Thoracic aorta (tissue), 2 donors: ENCODE data around the gene SETSIP. TPM values are rescaled to one million over a fixed set of nuclear protein-coding genes. Genes with fewer than 3 reads are reported as not detected.
A peak's percentile ranks its signal among the peaks of the same experiment; 100 is the strongest.

Experiments used
- ATAC-seq: fragments of 150-250 bp; one replicate; pipeline ENCODE4 v1.8.0; 2017; ENCODE audit warnings: low read depth; ENCODE audit not compliant: insufficient number of reproducible peaks, low FRiP score
- DNase-seq: peaks from one replicate; pipeline ENCODE4 v3.0.0-alpha.2; 2020; ENCODE audit warnings: low spot score
- H3K27ac ChIP-seq, 2 donors: fragments of 200-600 bp; sonication (generic); 1 replicate in 1 of 2; 2 replicates in 1 of 2; pipeline ENCODE4 v1.5.1; 2016; ENCODE audit warnings: mild to moderate bottlenecking in 2 of 2, moderate library complexity in 2 of 2
- H3K27me3 ChIP-seq: fragments of 200-600 bp; sonication (generic); replicated peaks from 2 replicates; pipeline ENCODE4 v1.6.0; 2016; ENCODE audit warnings: mild to moderate bottlenecking; ENCODE audit not compliant: insufficient read depth
- H3K36me3 ChIP-seq: fragments of 200-600 bp; sonication (generic); one replicate; pipeline ENCODE4 v1.5.1; 2016
- H3K4me1 ChIP-seq, 2 donors: fragments of 200-600 bp; sonication (generic); 1 replicate in 1 of 2; 2 replicates in 1 of 2; pipeline versions ENCODE4 v1.5.1 to v1.6.0; 2016; ENCODE audit warnings: low read depth in 2 of 2, mild to moderate bottlenecking in 1 of 2; ENCODE audit not compliant: control insufficient read depth in 1 of 2
- H3K4me3 ChIP-seq: fragments of 200-600 bp; sonication (generic); 2 replicates; pipeline ENCODE4 v1.5.1; 2016; ENCODE audit warnings: mild to moderate bottlenecking
- H3K9me3 ChIP-seq: fragments of 200-600 bp; sonication (generic); 2 replicates; pipeline ENCODE4 v1.5.1; 2016
- total RNA-seq, 2 donors: library from RNA; depleted of rRNA; stranded (reverse); fragments of >200 nt; gene quantifications; one replicate each; pipeline versions ENCODE4 v1.1.0 to v1.2.3, GENCODE V29; 2016
- TF ChIP-seq, protein P1 (sequence below): fragments of 200-600 bp; sonication (generic); IDR thresholded peaks from one replicate; pipeline ENCODE4 v1.5.1; 2019; ENCODE audit warnings: antibody characterized with exemption

SETSIP gene
- total RNA-seq, 2 donors from 2014 or later, result not detected

DNA sequence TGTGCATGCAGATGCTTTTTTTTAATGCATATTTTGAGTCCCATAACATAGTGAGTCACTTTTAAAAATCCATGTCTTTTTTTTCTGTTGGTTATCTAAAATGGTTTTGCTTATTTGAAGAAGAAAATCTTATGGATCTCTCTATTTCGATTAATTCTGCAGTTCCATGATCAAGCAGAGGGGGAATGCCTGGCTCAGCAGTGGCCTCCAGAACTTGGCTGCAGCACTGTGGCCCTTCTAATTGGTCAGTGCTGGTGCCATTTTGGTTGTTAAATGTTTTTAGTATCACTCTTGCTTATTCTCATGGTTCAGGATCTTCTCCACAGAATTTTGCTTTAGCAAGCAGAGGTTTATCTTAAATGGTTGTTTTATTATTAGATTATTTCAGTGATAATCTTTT lies 34.2 kb downstream of the SETSIP start:
- H3K4me3 ChIP-seq, result no peak overlapping the region
- H3K27me3 ChIP-seq, result no peaks in the 10 kb centered on the region
- no peaks in the 10 kb centered on the region for H3K36me3 ChIP-seq
- H3K9me3 ChIP-seq, result no peaks in the 10 kb centered on the region
- H3K4me1 ChIP-seq, result no peaks in the 10 kb centered on the region
- no peak for DNase-seq
- ATAC-seq, result no peak
- no peak overlapping the region for H3K27ac ChIP-seq
- TF ChIP-seq, protein P1, sequence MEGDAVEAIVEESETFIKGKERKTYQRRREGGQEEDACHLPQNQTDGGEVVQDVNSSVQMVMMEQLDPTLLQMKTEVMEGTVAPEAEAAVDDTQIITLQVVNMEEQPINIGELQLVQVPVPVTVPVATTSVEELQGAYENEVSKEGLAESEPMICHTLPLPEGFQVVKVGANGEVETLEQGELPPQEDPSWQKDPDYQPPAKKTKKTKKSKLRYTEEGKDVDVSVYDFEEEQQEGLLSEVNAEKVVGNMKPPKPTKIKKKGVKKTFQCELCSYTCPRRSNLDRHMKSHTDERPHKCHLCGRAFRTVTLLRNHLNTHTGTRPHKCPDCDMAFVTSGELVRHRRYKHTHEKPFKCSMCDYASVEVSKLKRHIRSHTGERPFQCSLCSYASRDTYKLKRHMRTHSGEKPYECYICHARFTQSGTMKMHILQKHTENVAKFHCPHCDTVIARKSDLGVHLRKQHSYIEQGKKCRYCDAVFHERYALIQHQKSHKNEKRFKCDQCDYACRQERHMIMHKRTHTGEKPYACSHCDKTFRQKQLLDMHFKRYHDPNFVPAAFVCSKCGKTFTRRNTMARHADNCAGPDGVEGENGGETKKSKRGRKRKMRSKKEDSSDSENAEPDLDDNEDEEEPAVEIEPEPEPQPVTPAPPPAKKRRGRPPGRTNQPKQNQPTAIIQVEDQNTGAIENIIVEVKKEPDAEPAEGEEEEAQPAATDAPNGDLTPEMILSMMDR, result no peak

DNA sequence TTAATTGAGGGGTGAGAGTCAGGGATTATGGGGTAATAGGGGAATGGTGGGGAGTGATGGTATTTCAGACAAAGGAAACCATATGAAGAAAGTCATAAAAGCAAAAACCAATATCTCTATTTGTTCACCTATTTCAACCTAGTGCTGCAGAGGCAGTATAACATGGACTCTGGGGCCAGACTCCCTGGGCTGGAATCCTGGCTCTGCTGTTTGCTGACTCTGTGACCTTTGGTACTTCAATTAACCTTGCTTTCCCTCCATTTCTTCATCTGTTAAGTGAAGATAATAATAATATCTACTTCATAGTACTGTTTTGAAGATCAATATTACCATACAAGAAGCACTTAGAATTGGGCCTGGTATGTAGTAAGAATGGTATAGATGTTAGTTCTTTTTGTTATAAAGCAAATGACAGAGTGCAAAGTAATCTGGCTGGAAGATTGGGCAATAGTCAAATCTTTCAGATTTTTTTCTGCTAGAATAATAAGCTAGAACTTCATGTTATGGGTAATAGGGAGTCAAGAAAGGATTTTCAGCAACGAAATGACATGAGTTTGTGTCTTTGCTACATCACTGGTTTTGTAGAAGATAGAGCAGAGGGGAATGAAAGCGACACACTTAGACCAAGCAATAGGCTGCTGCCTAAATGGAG lies 36.4 kb downstream of the SETSIP start:
- ATAC-seq, result no peak
- no peak overlapping the region for H3K27ac ChIP-seq
- no peaks in the 10 kb centered on the region for H3K9me3 ChIP-seq
- TF ChIP-seq, protein P1, result no peak
- DNase-seq, result no peak
- no peaks in the 10 kb centered on the region for H3K27me3 ChIP-seq
- no peaks in the 10 kb centered on the region for H3K36me3 ChIP-seq
- H3K4me1 ChIP-seq, result no peaks in the 10 kb centered on the region
- H3K4me3 ChIP-seq, result no peak overlapping the region

- ATAC-seq (no peak), DNase-seq (no peak)
- no peak overlapping the region for H3K27ac ChIP-seq
- TF ChIP-seq, protein P1, result no peak
- H3K9me3 ChIP-seq, result no peaks in the 10 kb centered on the region
- H3K4me3 ChIP-seq, result no peak overlapping the region
- H3K4me1 ChIP-seq, result no peaks in the 10 kb centered on the region
- no peaks in the 10 kb centered on the region for H3K36me3 ChIP-seq
- H3K27me3 ChIP-seq, result no peaks in the 10 kb centered on the region
These were observed 37.8 kb downstream of the SETSIP start for GRCh38 chr1:92037400-92037799.

- no peak for DNase-seq
- no peaks in the 10 kb centered on the region for H3K36me3 ChIP-seq
- no peak overlapping the region for H3K27ac ChIP-seq
- H3K4me1 ChIP-seq, result peaks cover 0 to 6% of the 10 kb centered on the region in 2 donors
- H3K27me3 ChIP-seq, result no peaks in the 10 kb centered on the region
- TF ChIP-seq, protein P1, result no peak
- no peak overlapping the region for H3K4me3 ChIP-seq
- ATAC-seq, result no peak
- no peaks in the 10 kb centered on the region for H3K9me3 ChIP-seq
These were observed 43.7 kb downstream of the SETSIP start for GRCh38 chr1:92031281-92032110.

DNA sequence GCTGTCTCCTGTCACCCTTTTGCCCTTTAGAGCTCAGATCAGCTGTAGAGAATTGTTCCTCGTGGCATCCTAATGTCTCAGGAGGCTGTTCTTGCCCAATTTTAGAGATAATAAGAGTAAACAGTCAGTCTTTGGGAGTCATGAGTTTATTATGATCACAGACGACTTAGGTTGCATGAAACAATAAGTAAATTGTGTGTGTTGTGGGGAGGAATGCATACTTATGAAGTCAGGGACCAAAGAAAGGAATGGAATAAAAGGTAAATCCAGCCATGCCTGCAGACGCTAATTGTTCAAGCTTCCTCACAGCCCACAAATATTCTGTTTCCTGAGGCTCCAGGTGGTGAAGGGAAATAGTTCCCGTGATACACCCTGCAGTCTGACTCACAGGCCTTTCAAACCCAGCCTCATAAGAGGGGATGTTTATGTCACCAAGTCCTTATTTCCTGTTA lies 44.5 kb downstream of the SETSIP start:
- DNase-seq, result no peak

More for the DNA sequence above, 44.5 kb downstream of the SETSIP start:
- Histone ChIP-seq H3K27ac (no peak overlapping the region), H3K9me3 (no peaks in the 10 kb centered on the region), H3K4me3 (peak overlapping the region; percentile 23), H3K4me1 (peaks cover 0 to 6% of the 10 kb centered on the region in 2 donors), H3K36me3 (no peaks in the 10 kb centered on the region), H3K27me3 (no peaks in the 10 kb centered on the region)
- TF ChIP-seq, protein P1, result no peak
- ATAC-seq, result no peak
